Endodermal cell (in vitro differentiated cells): ENCODE results near the gene PRSS33. TPM values are rescaled to one million over a fixed set of nuclear protein-coding genes. Genes with fewer than 3 reads are reported as not detected.

Source experiments
- DNase-seq: peaks from one replicate; pipeline ENCODE4 v3.0.0-alpha.2; 2017
- H3K27ac ChIP-seq: 2 replicates; pipeline ENCODE4 v1.5.1; 2013; ENCODE audit warnings: mild to moderate bottlenecking, low read depth, low read length, moderate library complexity
- H3K27me3 ChIP-seq: 2 replicates; pipeline ENCODE4 v1.6.1; 2013; ENCODE audit warnings: mild to moderate bottlenecking, low read length, moderate library complexity; ENCODE audit not compliant: insufficient read depth, control insufficient read depth, poor library complexity, severe bottlenecking
- H3K36me3 ChIP-seq: 2 replicates; pipeline ENCODE4 v1.7.0; 2013; ENCODE audit warnings: mild to moderate bottlenecking, low read length, moderate library complexity; ENCODE audit not compliant: control insufficient read depth, insufficient read depth
- H3K4me1 ChIP-seq: one replicate; pipeline ENCODE4 v1.7.0; 2013; ENCODE audit warnings: low read length; ENCODE audit not compliant: control insufficient read depth, insufficient read depth
- H3K4me3 ChIP-seq: 2 replicates; pipeline ENCODE4 v1.5.1; 2013; ENCODE audit warnings: mild to moderate bottlenecking, low read length, moderate library complexity
- H3K9ac ChIP-seq: 2 replicates; pipeline ENCODE4 v1.6.1; 2013; ENCODE audit warnings: mild to moderate bottlenecking, low read length, moderate library complexity; ENCODE audit not compliant: poor library complexity, severe bottlenecking; ENCODE audit errors: extremely low read depth
- H3K9me3 ChIP-seq: 2 replicates; pipeline ENCODE4 v1.6.1; 2013; ENCODE audit warnings: mild to moderate bottlenecking, low read length, moderate library complexity; ENCODE audit not compliant: control insufficient read depth
- H3K27ac Mint-ChIP-seq: 2 replicates; pipeline ENCODE4 v1.8.0; 2020; ENCODE audit warnings: mixed read lengths
- H3K27me3 Mint-ChIP-seq: 2 replicates; pipeline ENCODE4 v1.8.0; 2021; ENCODE audit warnings: mild to moderate bottlenecking, mixed read lengths; ENCODE audit not compliant: insufficient read depth
- H3K36me3 Mint-ChIP-seq: 2 replicates; pipeline ENCODE4 v1.8.0; 2020; ENCODE audit warnings: low read depth, mixed read lengths
- H3K4me1 Mint-ChIP-seq: 2 replicates; pipeline ENCODE4 v1.8.0; 2020; ENCODE audit warnings: mixed read lengths
- H3K4me3 Mint-ChIP-seq: 2 replicates; pipeline ENCODE4 v1.8.0; 2020; ENCODE audit warnings: mild to moderate bottlenecking, moderate library complexity, mixed read lengths
- H3K9me3 Mint-ChIP-seq: 2 replicates; pipeline ENCODE4 v1.8.0; 2020; ENCODE audit warnings: mild to moderate bottlenecking, mixed read lengths
- WGBS, 2 experiments: methylation state at CpG; one replicate each; pipeline versions ENCODE4 v1.1.5 to v1.1.7; 2013; ENCODE audit warnings: missing lambda C conversion rate in 2 of 2, mixed read lengths in 1 of 2; ENCODE audit not compliant: insufficient coverage in 1 of 2, insufficient read length in 1 of 2; 5-methylcytosine and 5-hydroxymethylcytosine counted together
- total RNA-seq, 2 donors: library from RNA; stranded (reverse); fragmentation: NEBNext Ultra II Directional in 1 of 2; extraction: Animal tissue kit (Norgen Biotek cat#: 25700) in 1 of 2; gene quantifications; 2 replicates in 1 of 2; 3 replicates in 1 of 2; pipeline ENCODE4 v1.2.1, GENCODE V29; 2021
- TF ChIP-seq, protein P1 (sequence below): fragments of 200-600 bp; sonication (generic); conservative IDR thresholded peaks from 2 replicates; pipeline ENCODE4 v1.5.0; 2021; ENCODE audit warnings: antibody characterized with exemption, mild to moderate bottlenecking

Gene PRSS33
- total RNA-seq, 2 donors from 2014 or later, result 0.35 TPM; not detected in 1

DNA sequence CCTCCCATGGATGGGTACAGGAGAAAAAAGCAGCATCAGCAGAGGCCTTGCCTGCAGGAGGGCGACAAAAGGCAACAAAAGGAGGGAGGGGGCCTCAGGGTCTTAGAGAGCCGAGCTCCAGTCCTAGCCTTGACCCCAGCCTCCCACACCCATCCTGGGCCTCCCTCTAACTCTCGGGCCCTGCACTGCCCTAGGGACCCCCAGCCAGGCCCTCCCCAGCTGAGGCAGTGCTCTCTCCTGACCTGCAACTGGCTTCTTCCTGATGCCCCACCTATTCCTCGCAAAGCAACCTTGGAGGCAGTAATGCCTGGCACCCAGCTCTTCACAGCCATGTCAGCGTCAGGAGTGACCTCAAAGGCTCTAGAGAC is 50.1 kb downstream of the PRSS33 start:
- no peak for DNase-seq
- H3K4me1 ChIP-seq, result no peaks in the 10 kb centered on the region
- Mint-ChIP-seq H3K9me3 (no peaks in the 10 kb centered on the region), H3K27me3 (no peaks in the 10 kb centered on the region), H3K27ac (no peak overlapping the region), H3K36me3 (no peaks in the 10 kb centered on the region), H3K4me1 (peaks cover 2% of the 10 kb centered on the region), H3K4me3 (no peak overlapping the region)
- H3K27ac ChIP-seq, result no peak overlapping the region
- H3K4me3 ChIP-seq, result no peak overlapping the region
- no peaks in the 10 kb centered on the region for H3K9me3 ChIP-seq
- TF ChIP-seq, protein P1, sequence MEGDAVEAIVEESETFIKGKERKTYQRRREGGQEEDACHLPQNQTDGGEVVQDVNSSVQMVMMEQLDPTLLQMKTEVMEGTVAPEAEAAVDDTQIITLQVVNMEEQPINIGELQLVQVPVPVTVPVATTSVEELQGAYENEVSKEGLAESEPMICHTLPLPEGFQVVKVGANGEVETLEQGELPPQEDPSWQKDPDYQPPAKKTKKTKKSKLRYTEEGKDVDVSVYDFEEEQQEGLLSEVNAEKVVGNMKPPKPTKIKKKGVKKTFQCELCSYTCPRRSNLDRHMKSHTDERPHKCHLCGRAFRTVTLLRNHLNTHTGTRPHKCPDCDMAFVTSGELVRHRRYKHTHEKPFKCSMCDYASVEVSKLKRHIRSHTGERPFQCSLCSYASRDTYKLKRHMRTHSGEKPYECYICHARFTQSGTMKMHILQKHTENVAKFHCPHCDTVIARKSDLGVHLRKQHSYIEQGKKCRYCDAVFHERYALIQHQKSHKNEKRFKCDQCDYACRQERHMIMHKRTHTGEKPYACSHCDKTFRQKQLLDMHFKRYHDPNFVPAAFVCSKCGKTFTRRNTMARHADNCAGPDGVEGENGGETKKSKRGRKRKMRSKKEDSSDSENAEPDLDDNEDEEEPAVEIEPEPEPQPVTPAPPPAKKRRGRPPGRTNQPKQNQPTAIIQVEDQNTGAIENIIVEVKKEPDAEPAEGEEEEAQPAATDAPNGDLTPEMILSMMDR, result no peak
- no peak overlapping the region for H3K9ac ChIP-seq
- H3K27me3 ChIP-seq, result no peaks in the 10 kb centered on the region
- 80 to 100% methylated on average over 2 to 5 of the region's 5 CpGs for WGBS, 2 experiments
- H3K36me3 ChIP-seq, result no peaks in the 10 kb centered on the region

DNA sequence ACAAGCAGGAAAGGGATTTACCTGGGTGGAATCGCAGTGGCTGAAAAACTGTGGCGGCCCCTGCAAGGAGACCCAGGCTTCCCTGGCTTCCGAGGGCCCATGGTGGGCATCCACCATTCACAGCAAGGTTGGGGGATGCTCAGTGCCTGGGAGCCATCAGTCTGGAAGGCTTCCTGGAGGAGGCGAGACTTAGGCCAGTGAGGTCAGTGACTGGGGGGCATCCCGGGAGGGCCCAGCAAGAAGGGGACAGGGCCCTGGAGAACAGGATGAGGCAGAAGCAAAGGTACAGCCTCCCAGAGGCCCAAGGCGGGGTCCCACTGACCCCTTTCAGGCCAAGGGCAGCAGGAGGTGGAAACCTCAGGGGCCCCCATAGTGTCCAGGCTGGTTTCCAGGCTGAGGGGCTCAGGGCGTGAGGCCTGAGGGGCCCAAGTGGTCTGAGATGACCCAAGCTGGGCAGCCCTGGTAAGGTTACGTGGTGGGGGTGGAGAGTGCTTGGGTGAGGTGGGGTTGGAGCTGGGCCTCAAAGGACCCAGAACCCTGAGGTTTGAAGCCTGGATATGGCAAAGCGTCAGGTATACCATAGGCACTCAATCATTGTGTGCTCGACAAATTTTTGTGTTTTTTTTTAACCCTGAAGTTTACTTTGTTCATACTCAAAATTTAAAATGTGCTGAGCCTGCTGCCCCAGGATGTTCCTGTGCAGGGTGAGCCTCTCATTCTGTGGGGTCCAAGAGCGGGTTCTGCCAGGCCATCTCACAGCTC is 50.7 kb downstream of the PRSS33 start:
- no peaks in the 10 kb centered on the region for H3K27me3 ChIP-seq
- H3K9me3 ChIP-seq, result no peaks in the 10 kb centered on the region
- H3K4me3 Mint-ChIP-seq, result no peak overlapping the region
- H3K36me3 Mint-ChIP-seq, result no peaks in the 10 kb centered on the region
- H3K27ac ChIP-seq, result no peak overlapping the region
- H3K9ac ChIP-seq, result no peak overlapping the region
- H3K27me3 Mint-ChIP-seq, result no peaks in the 10 kb centered on the region
- WGBS, 2 experiments, result 93 to 96% methylated on average over 6 to 11 of the region's 11 CpGs
- H3K27ac Mint-ChIP-seq, result no peak overlapping the region
- H3K4me3 ChIP-seq, result no peak overlapping the region
- TF ChIP-seq, protein P1, result no peak
- no peaks in the 10 kb centered on the region for H3K4me1 ChIP-seq
- H3K9me3 Mint-ChIP-seq, result no peaks in the 10 kb centered on the region
- no peaks in the 10 kb centered on the region for H3K36me3 ChIP-seq
- DNase-seq, result no peak
- peaks cover 2% of the 10 kb centered on the region for H3K4me1 Mint-ChIP-seq

DNA sequence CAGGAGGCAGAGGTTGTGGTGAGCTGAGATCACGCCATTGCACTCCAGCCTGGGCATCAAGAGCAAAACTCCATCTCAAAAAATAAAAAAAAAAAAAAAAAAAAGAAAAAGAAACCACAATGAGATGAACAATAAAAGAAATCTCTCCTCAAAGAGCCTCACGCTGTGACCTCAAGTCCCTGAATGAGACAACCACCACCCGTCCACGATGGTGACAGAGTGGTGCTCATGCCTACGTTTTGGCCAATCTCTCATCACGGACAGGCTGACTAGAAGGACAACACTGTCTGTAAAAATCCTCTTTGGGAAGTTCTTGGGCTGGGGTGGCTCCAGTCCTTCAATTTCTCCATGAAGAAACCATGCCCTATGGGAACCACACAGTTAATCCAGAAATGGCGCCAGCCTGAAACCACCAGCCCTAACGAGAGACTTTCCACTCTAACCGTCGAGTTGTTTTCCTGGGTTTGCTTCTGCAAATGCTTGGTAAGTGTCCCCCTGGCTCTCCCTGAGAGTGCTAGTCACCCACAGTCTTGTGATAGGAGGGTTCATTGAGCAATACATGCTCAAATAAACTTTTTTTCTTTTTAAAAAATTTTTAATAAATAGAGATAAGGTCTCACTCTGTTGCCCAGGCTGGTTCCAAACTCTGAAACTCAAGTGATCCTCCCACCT is 52.4 kb downstream of the PRSS33 start:
- no peak overlapping the region for H3K4me3 Mint-ChIP-seq
- Histone ChIP-seq H3K36me3 (no peaks in the 10 kb centered on the region), H3K4me3 (no peak overlapping the region), H3K27me3 (no peaks in the 10 kb centered on the region), H3K4me1 (no peaks in the 10 kb centered on the region), H3K27ac (no peak overlapping the region), H3K9ac (no peak overlapping the region), H3K9me3 (no peaks in the 10 kb centered on the region)
- H3K9me3 Mint-ChIP-seq, result no peaks in the 10 kb centered on the region
- no peak overlapping the region for H3K27ac Mint-ChIP-seq
- no peaks in the 10 kb centered on the region for H3K4me1 Mint-ChIP-seq
- WGBS, 2 experiments, result 90 to 93% methylated on average over 9 of the region's 10 CpGs
- peaks cover 2% of the 10 kb centered on the region for H3K27me3 Mint-ChIP-seq
- TF ChIP-seq, protein P1, result no peak
- DNase-seq, result no peak
- H3K36me3 Mint-ChIP-seq, result no peaks in the 10 kb centered on the region

Other genes with a start within 250 kb of the PRSS33 start
- 10 to 100 TPM; 29.2 to 30.3 TPM for gene PDPK1, start 249.5 kb downstream of the PRSS33 start, total RNA-seq
- 10 to 100 TPM; 29.8 to 32.6 TPM for gene KCTD5, start 105.0 kb downstream of the PRSS33 start, total RNA-seq
- gene PRSS27, start 67.3 kb downstream of the PRSS33 start, total RNA-seq, result 1 to 10 TPM; 3.7 to 4.2 TPM
- 100 to 1,000 TPM; 843 to 876 TPM for gene SRRM2, start 34.9 kb downstream of the PRSS33 start, total RNA-seq
- gene ELOB, start 10.3 kb downstream of the PRSS33 start, total RNA-seq, result 100 to 1,000 TPM; 264 to 272 TPM
- gene PRSS41, start 10.9 kb upstream of the PRSS33 start, total RNA-seq, result not detected
- gene PRSS21, start 29.7 kb upstream of the PRSS33 start, total RNA-seq, result not detected
- not detected for gene ZG16B, start 42.7 kb upstream of the PRSS33 start, total RNA-seq
- 1 to 10 TPM; 5.0 to 6.2 TPM for gene PRSS22, start 70.6 kb upstream of the PRSS33 start, total RNA-seq
- 10 to 100 TPM; 30.9 to 35.5 TPM for gene FLYWCH2, start 95.7 kb upstream of the PRSS33 start, total RNA-seq
- 10 to 100 TPM; 20.5 to 33.6 TPM for gene FLYWCH1, start 124.4 kb upstream of the PRSS33 start, total RNA-seq
- 1 to 10 TPM; 5.0 to 8.4 TPM for gene KREMEN2, start 176.7 kb upstream of the PRSS33 start, total RNA-seq
- 10 to 100 TPM; 30.5 to 32.0 TPM for gene PAQR4, start 181.8 kb upstream of the PRSS33 start, total RNA-seq
- gene PKMYT1, start 192.9 kb upstream of the PRSS33 start, total RNA-seq, result 100 to 1,000 TPM in 1 of 2 donors, 10 to 100 TPM in 1; 88.5 to 101 TPM
- gene CLDN9, start 225.4 kb upstream of the PRSS33 start, total RNA-seq, result under 1 TPM in 1 of 2 donors, not detected in 1; 0.18 TPM
- gene CLDN6, start 230.6 kb upstream of the PRSS33 start, total RNA-seq, result 100 to 1,000 TPM; 404 to 572 TPM
- 10 to 100 TPM; 37.8 to 43.5 TPM for gene TNFRSF12A, start 232.8 kb upstream of the PRSS33 start, total RNA-seq
- gene HCFC1R1, start 236.4 kb upstream of the PRSS33 start, total RNA-seq, result 10 to 100 TPM; 49.8 to 59.1 TPM
- 10 to 100 TPM; 45.8 to 52.4 TPM for gene THOC6, start 236.5 kb upstream of the PRSS33 start, total RNA-seq
- 1 to 10 TPM; 4.7 to 8.2 TPM for gene BICDL2, start 249.4 kb upstream of the PRSS33 start, total RNA-seq